Measurements from ENCODE around the gene TRRAP. TPM values are rescaled to one million over a fixed set of nuclear protein-coding genes. Genes with fewer than 3 reads are reported as not detected.

The TRRAP gene
- total RNA-seq, 4 donors from 2014 or later, result 19.7 to 62.3 (median 31.1) TPM

GRCh38 chr7:98984126-98984525 is 105.8 kb downstream of the TRRAP start:
- no peak for DNase-seq
- H3K36me3 ChIP-seq, result no peaks in the 10 kb centered on the region

GRCh38 chr7:98985406-98985805 is 107.1 kb downstream of the TRRAP start:
- Histone ChIP-seq H3K36me3 (no peaks in the 10 kb centered on the region), H3K27ac (no peak overlapping the region)

More at GRCh38 chr7:98984126-98984525, 105.8 kb downstream of the TRRAP start:
- Histone ChIP-seq H3K27me3 (no peaks in the 10 kb centered on the region), H3K4me3 (no peak overlapping the region), H3K27ac (no peak overlapping the region), H3K9me3 (no peaks in the 10 kb centered on the region), H3K4me1 (no peaks in the 10 kb centered on the region)
- intact Hi-C loops (cut with DNase I; ENCODE audit: low total_unique reads), result no loop called here
- TF ChIP-seq POLR2A (IDR thresholded peaks at IDR 0.05) (no peak), CTCF (IDR thresholded peaks at IDR 0.05) (no peak)

GRCh38 chr7:98985945-98986344 is 107.6 kb downstream of the TRRAP start:
- no peak for DNase-seq
- H3K36me3 ChIP-seq, result no peaks in the 10 kb centered on the region
- H3K4me1 ChIP-seq, result no peaks in the 10 kb centered on the region
- H3K27me3 ChIP-seq, result no peaks in the 10 kb centered on the region
- no peaks in the 10 kb centered on the region for H3K9me3 ChIP-seq
- no peak overlapping the region for H3K27ac ChIP-seq
- intact Hi-C loops (cut with DNase I; ENCODE audit: low total_unique reads), result no loop called here
- TF ChIP-seq POLR2A (IDR thresholded peaks at IDR 0.05) (no peak), CTCF (IDR thresholded peaks at IDR 0.05) (no peak)
- no peak overlapping the region for H3K4me3 ChIP-seq

More at GRCh38 chr7:98985406-98985805, 107.1 kb downstream of the TRRAP start:
- Histone ChIP-seq H3K27me3 (no peaks in the 10 kb centered on the region), H3K9me3 (no peaks in the 10 kb centered on the region), H3K4me1 (no peaks in the 10 kb centered on the region), H3K4me3 (no peak overlapping the region)
- intact Hi-C loops (cut with DNase I; ENCODE audit: low total_unique reads), result no loop called here
- TF ChIP-seq POLR2A (IDR thresholded peaks at IDR 0.05) (no peak), CTCF (IDR thresholded peaks at IDR 0.05) (no peak)
- no peak for DNase-seq

GRCh38 chr7:98988641-98989040 is 110.3 kb downstream of the TRRAP start:
- Histone ChIP-seq H3K9me3 (no peaks in the 10 kb centered on the region), H3K27ac (no peak overlapping the region), H3K36me3 (no peaks in the 10 kb centered on the region), H3K27me3 (no peaks in the 10 kb centered on the region), H3K4me1 (no peaks in the 10 kb centered on the region), H3K4me3 (no peak overlapping the region)
- intact Hi-C loops (cut with DNase I; ENCODE audit: low total_unique reads), result no loop called here
- no peak for DNase-seq
- no peak for TF ChIP-seq CTCF (IDR thresholded peaks at IDR 0.05)
- TF ChIP-seq POLR2A (IDR thresholded peaks at IDR 0.05), result no peak

- no peak for TF ChIP-seq CTCF (IDR thresholded peaks at IDR 0.05)
- TF ChIP-seq POLR2A (IDR thresholded peaks at IDR 0.05), result no peak
- no peak overlapping the region for H3K4me3 ChIP-seq
- H3K9me3 ChIP-seq, result no peaks in the 10 kb centered on the region
- H3K27me3 ChIP-seq, result no peaks in the 10 kb centered on the region
- DNase-seq, result no peak
- intact Hi-C loops (cut with DNase I; ENCODE audit: low total_unique reads), result no loop called here
- H3K36me3 ChIP-seq, result no peaks in the 10 kb centered on the region
- no peak overlapping the region for H3K27ac ChIP-seq
- no peaks in the 10 kb centered on the region for H3K4me1 ChIP-seq
Measured at GRCh38 chr7:98990356-98990755, 112.0 kb downstream of the TRRAP start.
